HEK293T (cell line): ENCODE data around the gene ACMSD.

Experiments used
- BHLHE40 ChIP-seq: fragments of 450-650 bp; IDR thresholded peaks from 2 replicates; pipeline ENCODE4 v1.6.1; 2016; ENCODE audit warnings: mild to moderate bottlenecking, moderate library complexity, borderline replicate concordance
- ELF4 ChIP-seq: fragments of 450-650 bp; IDR thresholded peaks from 2 replicates; pipeline ENCODE4 v1.6.1; 2017; ENCODE audit warnings: antibody characterized with exemption
- FOXA1 ChIP-seq: fragments of 450-650 bp; IDR thresholded peaks from 2 replicates; pipeline ENCODE4 v1.6.1; 2016; ENCODE audit warnings: mild to moderate bottlenecking
- FOXK2 ChIP-seq: fragments of 450-650 bp; IDR thresholded peaks from 2 replicates; pipeline ENCODE4 v1.6.1; 2016; ENCODE audit warnings: mild to moderate bottlenecking
- HDGF ChIP-seq: fragments of 450-650 bp; IDR thresholded peaks from 2 replicates; pipeline ENCODE4 v1.6.1; 2017; ENCODE audit warnings: antibody characterized with exemption, borderline replicate concordance
- LEF1 ChIP-seq: fragments of 450-650 bp; IDR thresholded peaks from 2 replicates; pipeline ENCODE4 v1.6.1; 2017; ENCODE audit warnings: mild to moderate bottlenecking, borderline replicate concordance
- NFRKB ChIP-seq: fragments of 450-650 bp; IDR thresholded peaks from 2 replicates; pipeline ENCODE4 v1.6.1; 2016; ENCODE audit warnings: mild to moderate bottlenecking, moderate library complexity
- PKNOX1 ChIP-seq: fragments of 450-650 bp; IDR thresholded peaks from 2 replicates; pipeline ENCODE4 v1.6.1; 2016
- SP1 ChIP-seq: fragments of 450-650 bp; IDR thresholded peaks from 2 replicates; pipeline ENCODE4 v1.6.1; 2017
- SUZ12 ChIP-seq: fragments of 450-650 bp; IDR thresholded peaks from 2 replicates; pipeline ENCODE4 v1.6.1; 2016; ENCODE audit warnings: mild to moderate bottlenecking
- TARDBP ChIP-seq: fragments of 450-650 bp; IDR thresholded peaks from 2 replicates; pipeline ENCODE4 v1.6.1; 2016
- ZNF384 ChIP-seq: fragments of 450-650 bp; IDR thresholded peaks from 2 replicates; pipeline ENCODE4 v1.6.1; 2016

- TF ChIP-seq BHLHE40, result no peak
- TF ChIP-seq FOXA1, result no peak
- no peak for TF ChIP-seq SP1
- TF ChIP-seq SUZ12, result no peak
- TF ChIP-seq ZNF384, result no peak
- TF ChIP-seq TARDBP, result no peak
- TF ChIP-seq ELF4, result no peak
- no peak for TF ChIP-seq FOXK2
- TF ChIP-seq NFRKB, result no peak
- no peak for TF ChIP-seq LEF1
- no peak for TF ChIP-seq HDGF
- TF ChIP-seq PKNOX1, result no peak
Measured at GRCh38 chr2:134906726-134907125, 68.3 kb downstream of the ACMSD start.
